Glutamatergic neuron (in vitro differentiated cells): ENCODE results near the gene CHID1. TPM values are rescaled to one million over a fixed set of nuclear protein-coding genes. Genes with fewer than 3 reads are reported as not detected.

Experiments used
- DNase-seq: peaks from one replicate; pipeline ENCODE4 v3.0.0; 2022
- H3K27ac Mint-ChIP-seq: one replicate; pipeline ENCODE4 v1.8.0; 2020; ENCODE audit warnings: mild to moderate bottlenecking, mixed read lengths, inconsistent platforms; ENCODE audit not compliant: unreplicated experiment
- H3K27me3 Mint-ChIP-seq: one replicate; pipeline ENCODE4 v1.8.0; 2020; ENCODE audit warnings: mild to moderate bottlenecking, moderate library complexity, mixed read lengths, inconsistent platforms; ENCODE audit not compliant: unreplicated experiment
- H3K36me3 Mint-ChIP-seq: one replicate; pipeline ENCODE4 v1.8.0; 2020; ENCODE audit warnings: mild to moderate bottlenecking, mixed read lengths, inconsistent platforms; ENCODE audit not compliant: unreplicated experiment
- H3K4me1 Mint-ChIP-seq: one replicate; pipeline ENCODE4 v1.8.0; 2020; ENCODE audit warnings: mild to moderate bottlenecking, low read depth, mixed read lengths, inconsistent platforms; ENCODE audit not compliant: unreplicated experiment
- H3K4me3 Mint-ChIP-seq: one replicate; pipeline ENCODE4 v1.8.0; 2020; ENCODE audit warnings: mild to moderate bottlenecking, mixed read lengths, inconsistent platforms; ENCODE audit not compliant: unreplicated experiment
- H3K9me3 Mint-ChIP-seq: one replicate; pipeline ENCODE4 v1.8.0; 2020; ENCODE audit warnings: mild to moderate bottlenecking, moderate library complexity, mixed read lengths, inconsistent platforms; ENCODE audit not compliant: unreplicated experiment
- total RNA-seq: library from RNA; stranded (reverse); fragmentation: NEBNext Ultra II Directional; extraction: Animal tissue kit (Norgen Biotek cat#: 25700); gene quantifications from one replicate; pipeline ENCODE4 v1.2.1, GENCODE V29; 2021; ENCODE audit not compliant: unreplicated experiment
- TF ChIP-seq, protein P1 (sequence below): fragments of 200-600 bp; sonication (generic); IDR thresholded peaks from one replicate; pipeline ENCODE4 v1.5.0; 2021; ENCODE audit not compliant: partially characterized antibody, unreplicated experiment

CHID1 gene
- total RNA-seq, 1 donor from 2014 or later, result 56.1 TPM

DNA sequence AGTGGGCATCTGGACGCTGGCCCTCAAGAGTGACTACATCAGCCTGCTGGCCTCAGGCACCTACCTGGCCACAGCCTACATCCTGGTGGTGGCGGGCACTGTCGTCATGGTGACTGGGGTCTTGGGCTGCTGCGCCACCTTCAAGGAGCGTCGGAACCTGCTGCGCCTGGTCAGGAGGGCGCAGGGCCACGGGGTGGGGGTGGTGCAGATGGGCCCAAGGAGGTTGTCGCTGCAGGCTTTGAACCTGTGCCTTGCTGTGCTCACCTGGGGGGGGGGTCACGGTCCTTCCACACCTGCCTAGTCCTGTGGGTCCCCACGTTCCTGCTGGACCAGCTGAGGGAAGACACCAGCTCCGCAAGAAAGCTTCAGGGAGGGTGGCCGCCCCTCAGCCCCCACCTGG lies 74.3 kb downstream of the CHID1 start:
- H3K9me3 Mint-ChIP-seq, result peaks cover 28% of the 10 kb centered on the region
- H3K27me3 Mint-ChIP-seq, result peaks cover 26% of the 10 kb centered on the region
- DNase-seq, result no peak
- H3K4me1 Mint-ChIP-seq, result peaks cover 20% of the 10 kb centered on the region
- no peak overlapping the region for H3K27ac Mint-ChIP-seq
- H3K36me3 Mint-ChIP-seq, result no peaks in the 10 kb centered on the region
- TF ChIP-seq, protein P1, sequence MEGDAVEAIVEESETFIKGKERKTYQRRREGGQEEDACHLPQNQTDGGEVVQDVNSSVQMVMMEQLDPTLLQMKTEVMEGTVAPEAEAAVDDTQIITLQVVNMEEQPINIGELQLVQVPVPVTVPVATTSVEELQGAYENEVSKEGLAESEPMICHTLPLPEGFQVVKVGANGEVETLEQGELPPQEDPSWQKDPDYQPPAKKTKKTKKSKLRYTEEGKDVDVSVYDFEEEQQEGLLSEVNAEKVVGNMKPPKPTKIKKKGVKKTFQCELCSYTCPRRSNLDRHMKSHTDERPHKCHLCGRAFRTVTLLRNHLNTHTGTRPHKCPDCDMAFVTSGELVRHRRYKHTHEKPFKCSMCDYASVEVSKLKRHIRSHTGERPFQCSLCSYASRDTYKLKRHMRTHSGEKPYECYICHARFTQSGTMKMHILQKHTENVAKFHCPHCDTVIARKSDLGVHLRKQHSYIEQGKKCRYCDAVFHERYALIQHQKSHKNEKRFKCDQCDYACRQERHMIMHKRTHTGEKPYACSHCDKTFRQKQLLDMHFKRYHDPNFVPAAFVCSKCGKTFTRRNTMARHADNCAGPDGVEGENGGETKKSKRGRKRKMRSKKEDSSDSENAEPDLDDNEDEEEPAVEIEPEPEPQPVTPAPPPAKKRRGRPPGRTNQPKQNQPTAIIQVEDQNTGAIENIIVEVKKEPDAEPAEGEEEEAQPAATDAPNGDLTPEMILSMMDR, result no peak
- H3K4me3 Mint-ChIP-seq, result no peak overlapping the region

DNA sequence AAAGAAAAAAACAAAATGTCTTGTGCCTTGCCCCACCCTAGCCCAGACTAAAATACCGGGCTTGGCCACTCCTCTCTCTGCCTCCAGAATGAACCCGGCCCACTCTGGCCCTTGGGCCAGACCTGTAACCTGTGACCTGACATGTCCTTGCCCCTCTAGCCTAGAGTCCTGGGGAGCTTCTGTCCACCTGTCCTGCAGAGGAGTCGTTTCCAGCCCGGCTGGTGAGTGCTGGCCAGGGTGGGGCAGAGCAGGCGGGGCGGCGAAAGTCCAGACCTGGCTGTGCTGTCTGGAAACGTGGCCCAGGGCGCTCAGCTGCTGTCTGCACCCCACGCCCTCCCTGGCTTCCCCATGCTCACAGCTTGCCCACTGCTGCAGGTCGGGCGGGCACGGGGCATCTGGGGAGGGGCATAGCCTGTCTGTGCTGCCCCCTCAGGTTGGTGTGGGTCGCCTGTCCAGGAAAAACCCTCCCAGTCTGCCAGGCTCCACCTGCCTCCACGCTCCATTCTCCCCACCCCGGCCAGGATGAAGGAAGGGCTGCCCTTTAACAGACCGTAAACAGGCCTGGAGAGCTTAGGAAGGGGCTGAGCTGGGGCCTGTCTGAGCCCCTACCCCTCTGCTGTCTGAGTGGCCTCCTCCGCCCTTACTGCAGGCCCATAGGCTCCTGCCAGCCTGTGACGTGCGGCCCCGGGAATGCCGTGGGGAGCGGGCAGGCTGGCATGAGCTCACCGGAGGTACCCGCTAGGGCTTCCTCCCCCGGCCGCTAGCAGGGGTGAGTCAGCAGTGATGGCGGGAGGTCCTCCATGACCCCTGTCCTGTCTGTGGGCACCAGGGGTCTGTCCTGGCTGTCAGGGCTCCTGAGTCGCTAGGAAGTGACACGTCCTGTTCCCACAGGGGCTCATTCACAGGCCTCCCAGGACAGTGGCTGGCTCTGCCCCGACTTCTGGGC lies 76.0 kb downstream of the CHID1 start:
- Mint-ChIP-seq H3K36me3 (no peaks in the 10 kb centered on the region), H3K27ac (peak overlapping the region; percentile 92), H3K9me3 (peaks cover 14% of the 10 kb centered on the region), H3K4me3 (peak overlapping the region; percentile 92), H3K4me1 (peaks cover 10% of the 10 kb centered on the region), H3K27me3 (peaks cover 21% of the 10 kb centered on the region)
- TF ChIP-seq, protein P1, result no peak
- peak; percentile 22 for DNase-seq

DNA sequence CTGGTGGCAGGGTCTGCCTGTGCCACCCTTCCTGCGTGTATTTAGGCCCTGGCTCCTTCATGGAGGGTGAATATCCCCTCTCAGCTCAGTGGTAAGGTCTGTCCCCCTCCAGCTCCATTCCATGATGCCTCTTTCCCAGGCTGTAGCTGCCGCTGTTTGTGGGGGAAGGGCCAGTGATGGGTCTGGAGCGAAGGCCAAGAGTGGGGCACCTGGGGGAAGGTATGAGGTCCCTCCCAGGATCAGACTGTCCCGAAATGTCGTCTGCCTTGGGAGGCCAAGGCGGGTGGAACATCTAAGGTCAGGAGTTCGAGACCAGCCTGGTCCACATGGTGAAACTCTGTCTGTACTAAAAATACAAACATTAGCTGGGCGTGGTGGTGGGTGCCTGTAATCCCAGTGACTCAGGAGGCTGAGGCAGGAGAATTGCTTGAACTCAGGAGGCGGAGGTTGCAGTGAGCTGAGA lies 76.7 kb downstream of the CHID1 start:
- Mint-ChIP-seq H3K27ac (peak overlapping the region; percentile 92), H3K4me1 (peaks cover 6% of the 10 kb centered on the region), H3K27me3 (peaks cover 19% of the 10 kb centered on the region), H3K9me3 (peaks cover 11% of the 10 kb centered on the region), H3K36me3 (no peaks in the 10 kb centered on the region), H3K4me3 (peak overlapping the region; percentile 92)
- DNase-seq, result no peak
- TF ChIP-seq, protein P1, result no peak

DNA sequence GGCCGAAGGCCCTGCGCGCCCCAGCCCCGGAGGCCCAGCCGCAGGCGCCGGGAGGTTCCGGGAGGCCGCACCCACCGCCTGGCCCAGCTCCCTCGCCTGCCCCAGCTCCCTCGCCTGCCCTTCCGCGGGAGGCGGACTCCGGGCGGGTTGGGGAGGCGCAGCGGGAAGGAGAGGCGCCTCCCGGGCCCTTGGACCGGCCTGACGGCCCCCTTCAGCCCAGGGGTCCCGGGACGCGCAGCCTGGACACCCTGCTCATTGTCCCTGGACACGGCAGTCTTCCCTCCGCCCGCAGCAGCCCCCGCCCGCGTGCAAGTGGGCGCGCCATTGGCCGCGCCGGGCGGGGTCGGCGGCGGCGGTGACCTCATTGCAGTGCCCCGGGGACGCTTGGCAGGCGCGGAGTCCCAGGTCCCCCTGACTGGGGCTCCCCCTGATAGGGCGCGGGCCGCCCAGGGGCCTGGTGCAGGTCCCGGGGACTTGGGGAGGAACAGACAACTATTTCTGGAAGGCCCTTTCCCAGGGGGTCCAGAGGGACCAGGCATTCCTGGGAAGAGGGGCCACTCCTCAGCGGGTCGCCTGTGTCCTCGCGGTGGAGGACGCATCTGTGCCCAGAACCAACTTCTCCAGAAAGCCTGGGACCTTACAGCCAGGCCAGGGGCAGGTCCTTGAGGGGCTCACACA lies 77.4 kb downstream of the CHID1 start:
- H3K4me3 Mint-ChIP-seq, result peak overlapping the region; percentile 92
- H3K27ac Mint-ChIP-seq, result peak overlapping the region; percentile 92

More for the DNA sequence above, 77.4 kb downstream of the CHID1 start:
- peaks cover 7% of the 10 kb centered on the region for H3K9me3 Mint-ChIP-seq
- H3K36me3 Mint-ChIP-seq, result no peaks in the 10 kb centered on the region
- peak; percentile 85 for DNase-seq
- peaks cover 5% of the 10 kb centered on the region for H3K4me1 Mint-ChIP-seq
- TF ChIP-seq, protein P1, result no peak
- peaks cover 14% of the 10 kb centered on the region for H3K27me3 Mint-ChIP-seq
